Mesenchymal stem cell (in vitro differentiated cells and primary cell): ENCODE results near the gene TACSTD2.
"Not testable (repeated sequence)": the region's sequence is repeated elsewhere in the genome, so short reads cannot be mapped to it uniquely, and the experiment has no call there.

Experiments
- DNase-seq: peaks from one replicate; pipeline ENCODE4 v3.0.0-alpha.2; 2013
- H2AFZ ChIP-seq: one replicate; pipeline ENCODE4 v1.6.1; 2013; ENCODE audit warnings: low read depth, mild to moderate bottlenecking, control low read depth, inconsistent platforms, low read length, moderate library complexity
- H2AK5ac ChIP-seq: 2 replicates; pipeline ENCODE4 v1.6.1; 2013; ENCODE audit warnings: low read length, moderate library complexity, mild to moderate bottlenecking, inconsistent platforms; ENCODE audit not compliant: severe bottlenecking
- H2BK120ac ChIP-seq: one replicate; pipeline ENCODE4 v1.6.1; 2013; ENCODE audit warnings: low read depth, mild to moderate bottlenecking, inconsistent platforms, low read length, moderate library complexity
- H2BK12ac ChIP-seq, 2 experiments: one replicate each; pipeline ENCODE4 v1.6.1; 2013; ENCODE audit warnings: inconsistent platforms in 2 of 2, low read length in 2 of 2, mild to moderate bottlenecking in 2 of 2, moderate library complexity in 2 of 2, control low read depth in 1 of 2
- H2BK15ac ChIP-seq: one replicate; pipeline ENCODE4 v1.6.1; 2013; ENCODE audit warnings: mild to moderate bottlenecking, low read depth, inconsistent platforms; ENCODE audit not compliant: poor library complexity, severe bottlenecking
- H2BK5ac ChIP-seq: 2 replicates; pipeline ENCODE4 v1.6.1; 2013; ENCODE audit warnings: low read depth, mild to moderate bottlenecking, low read length, control low read depth, inconsistent platforms; ENCODE audit not compliant: poor library complexity, severe bottlenecking
- H3K14ac ChIP-seq, 2 experiments: one replicate each; pipeline ENCODE4 v1.6.1; 2013; ENCODE audit warnings: inconsistent platforms in 2 of 2, low read length in 2 of 2, control low read depth in 1 of 2, mild to moderate bottlenecking in 1 of 2, moderate library complexity in 1 of 2
- H3K18ac ChIP-seq, 2 experiments: one replicate each; pipeline ENCODE4 v1.6.1; 2013; ENCODE audit warnings: inconsistent platforms in 2 of 2, low read length in 2 of 2, control low read depth in 1 of 2, low read depth in 1 of 2, mild to moderate bottlenecking in 1 of 2
- H3K23ac ChIP-seq, 2 experiments: one replicate each; pipeline ENCODE4 v1.6.1; 2013; ENCODE audit warnings: inconsistent platforms in 2 of 2, low read length in 2 of 2, mild to moderate bottlenecking in 2 of 2, moderate library complexity in 2 of 2, control low read depth in 1 of 2
- H3K27ac ChIP-seq: 2 replicates; pipeline ENCODE4 v1.5.1; 2013; ENCODE audit warnings: mild to moderate bottlenecking, moderate library complexity, low read length, control low read depth, inconsistent platforms; ENCODE audit not compliant: poor library complexity, severe bottlenecking
- H3K27me3 ChIP-seq, 2 experiments: 2 replicates each; pipeline versions ENCODE4 v1.6.1 to v1.7.0; 2013; ENCODE audit warnings: low read length in 2 of 2, mild to moderate bottlenecking in 2 of 2, moderate library complexity in 2 of 2, control low read depth in 1 of 2, inconsistent platforms in 1 of 2; ENCODE audit not compliant: control insufficient read depth in 1 of 2, insufficient read depth in 1 of 2
- H3K36me3 ChIP-seq, 2 experiments: 2 replicates each; pipeline versions ENCODE4 v1.6.1 to v1.7.0; 2013; ENCODE audit warnings: low read length in 2 of 2, control low read depth in 1 of 2, inconsistent platforms in 1 of 2, low read depth in 1 of 2, mild to moderate bottlenecking in 1 of 2; ENCODE audit not compliant: insufficient read depth in 2 of 2, control insufficient read depth in 1 of 2
- H3K4ac ChIP-seq, 2 experiments: one replicate each; pipeline ENCODE4 v1.6.1; 2013; ENCODE audit warnings: inconsistent platforms in 2 of 2, low read length in 2 of 2, mild to moderate bottlenecking in 2 of 2, moderate library complexity in 2 of 2, control low read depth in 1 of 2, low read depth in 1 of 2
- H3K4me1 ChIP-seq: 2 replicates; pipeline ENCODE4 v1.6.1; 2013; ENCODE audit warnings: low read depth, low read length, control low read depth; ENCODE audit not compliant: control insufficient read depth, insufficient read depth
- H3K4me2 ChIP-seq: 2 replicates; pipeline ENCODE4 v1.6.1; 2013; ENCODE audit warnings: low read length, mild to moderate bottlenecking, inconsistent platforms; ENCODE audit not compliant: poor library complexity, severe bottlenecking
- H3K4me3 ChIP-seq, 2 experiments: 2 replicates each; pipeline versions ENCODE4 v1.5.1 to v1.7.0; 2013; ENCODE audit warnings: low read length in 2 of 2, mild to moderate bottlenecking in 2 of 2, control low read depth in 1 of 2, low read depth in 1 of 2; ENCODE audit not compliant: insufficient read depth in 1 of 2
- H3K79me1 ChIP-seq: replicated peaks from 2 replicates; pipeline ENCODE4 v1.6.1; 2013; ENCODE audit warnings: mild to moderate bottlenecking, control low read depth, low read length, inconsistent platforms; ENCODE audit not compliant: poor library complexity, severe bottlenecking
- H3K9ac ChIP-seq: 2 replicates; pipeline ENCODE4 v1.7.0; 2013; ENCODE audit warnings: mild to moderate bottlenecking, low read length, moderate library complexity
- H3K9me3 ChIP-seq: 2 replicates; pipeline ENCODE4 v1.7.0; 2013; ENCODE audit warnings: mild to moderate bottlenecking, low read length; ENCODE audit not compliant: control insufficient read depth
- H4K8ac ChIP-seq: one replicate; pipeline ENCODE4 v1.6.1; 2013; ENCODE audit warnings: inconsistent platforms, mild to moderate bottlenecking, low read length, moderate library complexity
- H4K91ac ChIP-seq: one replicate; pipeline ENCODE4 v1.6.1; 2013; ENCODE audit warnings: mild to moderate bottlenecking, low read length, inconsistent platforms
- WGBS: methylation state at CpG from one replicate; pipeline ENCODE4 v1.1.7; 2013; ENCODE audit warnings: mixed read lengths; 5-methylcytosine and 5-hydroxymethylcytosine counted together

TACSTD2 gene

GRCh38 chr1:58607391-58607790 lies 30.3 kb upstream of the TACSTD2 start:
- no peak overlapping the region for H4K8ac ChIP-seq
- no peaks in the 10 kb centered on the region for H3K27me3 ChIP-seq
- no peak overlapping the region for H2BK12ac ChIP-seq
- WGBS, result 82% methylated on average over 2 of the region's 3 CpGs
- H3K18ac ChIP-seq, result no peak overlapping the region
- H3K23ac ChIP-seq, result no peak overlapping the region
- H2BK15ac ChIP-seq, result no peak overlapping the region
- no peak for DNase-seq
- H2AFZ ChIP-seq, result no peak overlapping the region
- no peak overlapping the region for H3K4me2 ChIP-seq
- no peak overlapping the region for H3K27ac ChIP-seq
- no peak overlapping the region for H3K4ac ChIP-seq
- H2AK5ac ChIP-seq, result no peak overlapping the region
- no peak overlapping the region for H4K91ac ChIP-seq
- peaks cover 9% of the 10 kb centered on the region for H3K9me3 ChIP-seq
- no peak overlapping the region for H3K9ac ChIP-seq
- H3K14ac ChIP-seq, result no peak overlapping the region
- no peak overlapping the region for H2BK120ac ChIP-seq
- peaks cover 2% of the 10 kb centered on the region for H3K4me1 ChIP-seq
- H2BK5ac ChIP-seq, result no peak overlapping the region
- H3K36me3 ChIP-seq, result no peaks in the 10 kb centered on the region
- H3K79me1 ChIP-seq, result no peaks in the 10 kb centered on the region
- no peak overlapping the region for H3K4me3 ChIP-seq

DNA sequence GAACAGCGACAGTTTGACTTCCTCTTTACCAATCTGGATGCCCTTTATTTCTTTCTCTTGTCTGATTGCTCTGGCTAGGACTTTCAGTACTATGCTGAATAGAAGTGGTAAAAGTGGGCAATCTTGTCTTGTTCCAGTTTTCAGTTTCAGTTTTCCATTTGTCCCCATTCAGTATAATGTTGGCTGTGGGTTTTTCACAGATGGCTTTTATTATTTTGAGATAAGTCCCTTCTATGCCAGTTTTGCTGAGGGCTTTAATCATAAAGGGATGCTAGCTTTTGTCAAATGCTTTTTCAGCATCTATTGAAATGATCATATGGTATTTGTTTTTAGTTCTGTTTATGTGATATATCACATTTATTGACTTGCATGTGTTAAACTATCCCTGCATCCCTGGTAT lies 24.9 kb upstream of the TACSTD2 start:
- not testable (repeated sequence) for H4K91ac ChIP-seq, H3K79me1 ChIP-seq, H3K14ac ChIP-seq, H3K27ac ChIP-seq, H4K8ac ChIP-seq, H3K4me1 ChIP-seq, H3K4me3 ChIP-seq, H3K18ac ChIP-seq, H3K4me2 ChIP-seq, H3K27me3 ChIP-seq, DNase-seq, H2BK15ac ChIP-seq, H2BK5ac ChIP-seq, H3K23ac ChIP-seq, H3K9me3 ChIP-seq, H3K36me3 ChIP-seq, H3K4ac ChIP-seq, H3K9ac ChIP-seq, H2AFZ ChIP-seq, H2BK120ac ChIP-seq, H2AK5ac ChIP-seq, H2BK12ac ChIP-seq
- no CpG with 5 or more reads among the region's 1 CpG for WGBS

DNA sequence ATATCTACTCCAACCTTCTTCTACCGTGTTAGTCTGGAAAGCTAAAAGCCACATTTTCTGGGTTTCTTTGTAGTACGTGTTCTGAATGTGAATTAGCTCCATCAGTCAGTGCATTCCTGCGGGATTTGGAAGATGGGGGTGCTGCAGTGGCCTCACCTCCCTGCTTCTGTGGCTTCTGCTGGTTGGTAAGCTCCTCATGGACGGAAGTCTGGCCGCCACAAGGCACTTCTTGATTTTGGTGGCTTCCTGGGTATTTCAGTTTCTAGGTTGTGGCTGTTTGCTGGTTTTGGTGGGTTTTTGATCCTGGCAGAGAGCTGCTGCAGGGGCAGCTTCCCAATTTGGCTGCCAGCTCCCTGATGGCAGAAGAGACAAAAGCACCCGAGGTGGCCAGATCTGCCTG lies 20.9 kb upstream of the TACSTD2 start:
- H3K23ac ChIP-seq, result no peak overlapping the region
- no peak overlapping the region for H2BK120ac ChIP-seq
- no peaks in the 10 kb centered on the region for H3K36me3 ChIP-seq
- no peak overlapping the region for H3K4me2 ChIP-seq
- peaks cover 7% of the 10 kb centered on the region for H3K4me1 ChIP-seq
- no peak overlapping the region for H2BK15ac ChIP-seq
- H2AFZ ChIP-seq, result no peak overlapping the region
- no peak for DNase-seq
- no peak overlapping the region for H3K4me3 ChIP-seq
- no peak overlapping the region for H4K91ac ChIP-seq
- no peaks in the 10 kb centered on the region for H3K27me3 ChIP-seq
- no peak overlapping the region for H2AK5ac ChIP-seq
- H2BK12ac ChIP-seq, result no peak overlapping the region
- no peaks in the 10 kb centered on the region for H3K79me1 ChIP-seq
- no peaks in the 10 kb centered on the region for H3K9me3 ChIP-seq
- no peak overlapping the region for H3K9ac ChIP-seq
- no peak overlapping the region for H3K4ac ChIP-seq
- H3K27ac ChIP-seq, result no peak overlapping the region
- H2BK5ac ChIP-seq, result no peak overlapping the region
- WGBS, result 94% methylated on average over 6 of the region's 6 CpGs
- no peak overlapping the region for H4K8ac ChIP-seq
- no peak overlapping the region for H3K18ac ChIP-seq
- no peak overlapping the region for H3K14ac ChIP-seq

- Histone ChIP-seq H3K23ac (no peak overlapping the region), H3K4me3 (peak overlapping the region in 1 of 2 experiments; percentile 36), H3K18ac (no peak overlapping the region), H3K4me2 (no peak overlapping the region), H3K27me3 (no peaks in the 10 kb centered on the region), H3K4ac (no peak overlapping the region), H2BK12ac (no peak overlapping the region), H3K27ac (no peak overlapping the region), H3K79me1 (no peaks in the 10 kb centered on the region), H3K9ac (no peak overlapping the region), H2AFZ (no peak overlapping the region), H3K14ac (no peak overlapping the region), H3K36me3 (no peaks in the 10 kb centered on the region), H4K8ac (no peak overlapping the region), H2BK15ac (no peak overlapping the region), H2AK5ac (peak overlapping the region; percentile 3), H2BK5ac (no peak overlapping the region), H2BK120ac (no peak overlapping the region), H4K91ac (no peak overlapping the region), H3K9me3 (no peaks in the 10 kb centered on the region), H3K4me1 (peaks cover 10% of the 10 kb centered on the region)
- WGBS, result 87% methylated on average over 8 of the region's 9 CpGs
- DNase-seq, result no peak
Measured at GRCh38 chr1:58597076-58597475, 20.0 kb upstream of the TACSTD2 start.
